Activated T-cell treated with anti-CD3 and anti-CD28 coated beads for 4 hours (primary cell): ENCODE data around the gene FOXJ1.
"Not testable (repeated sequence)": the region's sequence is repeated elsewhere in the genome, so short reads cannot be mapped to it uniquely, and the experiment has no call there.

Experiments
- DNase-seq: peaks from one replicate; pipeline ENCODE4 v3.0.0-alpha.2; 2020

The FOXJ1 gene

GRCh38 chr17:76141212-76142038 is at the start of gene FOXJ1:
TSS of gene FOXJ1 (minus strand) at chr17:76141245. CDS start at chr17:76140395, 850 bp downstream.
- peak; percentile 81 for DNase-seq

- no peak for DNase-seq
Measured at GRCh38 chr17:76189741-76190140, 48.7 kb upstream of the FOXJ1 start.

- no peak for DNase-seq
Measured at GRCh38 chr17:76189247-76189646, 48.2 kb upstream of the FOXJ1 start.

GRCh38 chr17:76188213-76189016 is 47.4 kb upstream of the FOXJ1 start:
- no peak for DNase-seq

GRCh38 chr17:76186774-76187173 is 45.7 kb upstream of the FOXJ1 start:
- DNase-seq, result not testable (repeated sequence)

- no peak for DNase-seq
Measured at GRCh38 chr17:76184290-76184689, 43.2 kb upstream of the FOXJ1 start.

- DNase-seq, result peak; percentile 95
Measured at GRCh38 chr17:76182016-76182764, 41.1 kb upstream of the FOXJ1 start.

- no peak for DNase-seq
Measured at GRCh38 chr17:76179496-76180467, 38.7 kb upstream of the FOXJ1 start.

GRCh38 chr17:76178124-76178523 is 37.1 kb upstream of the FOXJ1 start:
- no peak for DNase-seq

GRCh38 chr17:76176701-76177574 is 35.9 kb upstream of the FOXJ1 start:
- no peak for DNase-seq

GRCh38 chr17:76174037-76174436 is 33.0 kb upstream of the FOXJ1 start:
- no peak for DNase-seq

- no peak for DNase-seq
Measured at GRCh38 chr17:76173474-76173873, 32.4 kb upstream of the FOXJ1 start.

- DNase-seq, result no peak
Measured at GRCh38 chr17:76171706-76172105, 30.7 kb upstream of the FOXJ1 start.

- no peak for DNase-seq
Measured at GRCh38 chr17:76170114-76170513, 29.1 kb upstream of the FOXJ1 start.

GRCh38 chr17:76166906-76167305 is 25.9 kb upstream of the FOXJ1 start:
- no peak for DNase-seq

- DNase-seq, result no peak
Measured at GRCh38 chr17:76166168-76166567, 25.1 kb upstream of the FOXJ1 start.

GRCh38 chr17:76164331-76164730 is 23.3 kb upstream of the FOXJ1 start:
- DNase-seq, result no peak

GRCh38 chr17:76163919-76164318 is 22.9 kb upstream of the FOXJ1 start:
- no peak for DNase-seq

- DNase-seq, result no peak
Measured at GRCh38 chr17:76161619-76162266, 20.7 kb upstream of the FOXJ1 start.

- DNase-seq, result no peak
Measured at GRCh38 chr17:76160896-76161528, 20.0 kb upstream of the FOXJ1 start.
